ENCODE results near the gene MPG.
"Not testable (repeated sequence)": the region's sequence is repeated elsewhere in the genome, so short reads cannot be mapped to it uniquely, and the experiment has no call there.

Gene MPG

GRCh38 chr16:118857-119256, 40.8 kb downstream of the MPG start:
- DNase-seq = no peak

DNA sequence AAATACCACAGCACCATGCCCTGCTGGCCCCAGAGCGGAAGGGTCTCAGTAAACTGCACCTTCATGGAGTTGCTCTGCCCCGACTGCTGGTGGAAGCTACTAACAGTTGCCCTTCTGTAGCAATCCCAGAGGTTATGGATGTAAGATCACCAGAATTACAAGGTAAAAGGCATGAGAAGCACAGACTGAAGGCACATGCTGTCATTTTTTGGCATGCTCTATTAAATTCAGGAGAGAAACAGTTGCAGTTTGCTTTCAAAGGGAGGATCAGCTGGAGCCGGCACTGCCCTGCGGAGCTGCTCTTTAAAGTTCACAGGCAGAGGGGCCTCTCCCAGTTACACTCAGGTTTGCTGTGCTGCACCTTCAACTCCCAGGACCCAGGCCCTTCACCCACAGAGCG, 41.3 kb downstream of the MPG start:
- no peak for DNase-seq

GRCh38 chr16:119835-120491, 41.9 kb downstream of the MPG start:
- DNase-seq = no peak

DNA sequence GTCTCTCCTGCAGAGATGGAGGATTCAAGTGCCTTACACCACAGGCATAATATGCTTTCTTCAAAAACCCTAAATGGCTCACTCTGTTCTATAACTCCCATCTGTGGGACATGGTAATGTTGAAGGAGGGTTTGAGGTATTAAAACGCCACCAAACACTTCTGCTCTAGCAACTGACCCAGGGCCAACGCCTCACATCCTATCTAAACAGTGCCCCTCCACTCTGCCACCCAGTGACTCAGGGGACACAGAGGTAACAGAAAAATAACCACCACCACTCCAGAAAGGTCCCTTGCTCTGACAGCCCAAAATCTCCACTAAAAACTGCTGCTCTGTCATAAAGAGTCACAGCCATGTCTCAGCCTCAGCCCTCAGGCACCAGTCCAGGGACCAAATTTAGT, 42.7 kb downstream of the MPG start:
- no peak for DNase-seq

DNA sequence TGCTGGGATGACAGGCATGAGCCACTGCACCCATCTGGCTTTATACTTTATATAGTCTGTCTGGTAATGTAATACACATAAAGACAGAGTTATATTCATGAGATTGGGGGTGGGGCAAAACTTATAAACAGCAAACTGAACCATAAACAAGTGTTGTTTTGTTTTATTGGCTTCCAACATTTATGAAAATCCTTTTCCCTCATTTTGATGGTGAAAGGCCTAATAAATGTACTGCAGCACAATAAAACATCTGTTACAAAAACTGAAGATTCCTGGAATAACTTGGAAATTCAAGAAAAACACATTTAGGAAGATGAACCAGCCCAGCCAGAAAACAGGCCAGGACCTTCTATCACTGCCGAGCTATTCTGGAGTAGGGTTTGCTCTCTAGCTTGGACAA, 44.3 kb downstream of the MPG start:
- no peak for DNase-seq

- not testable (repeated sequence) for DNase-seq
These were observed 45.7 kb downstream of the MPG start for GRCh38 chr16:123558-124350.

DNA sequence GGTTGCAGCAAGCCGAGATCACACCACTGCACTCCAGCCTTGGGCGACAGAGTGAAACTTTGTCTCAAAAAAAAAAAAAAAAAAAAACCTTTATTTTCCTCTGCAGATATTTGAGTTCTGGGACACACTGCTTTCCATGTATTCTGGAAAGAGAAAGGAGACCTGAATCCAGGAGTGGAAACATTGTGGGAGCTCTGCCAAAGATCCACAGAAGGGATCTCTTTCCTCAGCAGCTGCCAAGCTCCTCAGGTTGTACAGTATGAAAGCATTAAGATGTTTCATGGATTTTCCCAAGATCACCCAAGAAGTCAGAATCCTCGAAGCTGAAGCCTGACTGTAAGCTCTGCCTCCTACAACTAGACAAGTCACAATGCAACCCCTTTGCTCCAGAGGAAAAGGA, 47.0 kb downstream of the MPG start:
- DNase-seq = no peak

GRCh38 chr16:129075-129474, 51.0 kb downstream of the MPG start:
- no peak for DNase-seq

- DNase-seq = no peak
These were observed 52.6 kb downstream of the MPG start for GRCh38 chr16:130533-131173.

DNA sequence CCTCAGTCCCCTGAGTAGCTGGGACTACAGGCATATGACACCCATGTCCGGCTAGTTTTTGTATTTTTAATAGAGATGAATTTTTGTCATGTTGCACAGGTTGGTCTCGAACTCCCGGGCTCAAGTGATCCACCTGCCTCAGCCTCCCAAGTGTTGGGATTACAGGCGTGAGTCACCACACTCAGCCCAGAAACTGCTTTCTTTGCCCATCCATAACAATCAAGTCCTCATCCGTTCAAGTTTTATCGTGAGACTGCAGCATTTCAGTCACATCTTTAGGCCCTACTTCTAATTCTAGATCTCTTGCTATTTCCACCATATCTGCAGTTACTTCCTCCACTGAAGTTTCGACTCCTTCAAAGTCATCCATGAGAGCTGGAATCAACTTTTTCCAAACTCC, 54.1 kb downstream of the MPG start:
- DNase-seq = no peak

- no peak for DNase-seq
These were observed 55.7 kb downstream of the MPG start for GRCh38 chr16:133716-134115.
